Measurements from ENCODE around the gene RIT2.
A peak's percentile ranks its signal among the peaks of the same experiment; 100 is the strongest.

RIT2 gene

GRCh38 chr18:42712065-42712464 lies 403.4 kb downstream of the RIT2 start:
- TF ChIP-seq ISL1 (CRISPR knock-in tag; IDR thresholded peaks at IDR 0.05) (peak; percentile 50), OSR1 (CRISPR knock-in tag; IDR thresholded peaks at IDR 0.05) (no peak)
- no peak for ATAC-seq

GRCh38 chr18:42707080-42707479 lies 408.4 kb downstream of the RIT2 start:
- ATAC-seq, result no peak
- no peak for TF ChIP-seq BACH2 (CRISPR knock-in tag; IDR thresholded peaks at IDR 0.05; ENCODE audit: borderline replicate concordance)
- no peak for TF ChIP-seq GLIS3 (CRISPR knock-in tag; IDR thresholded peaks at IDR 0.05)
- TF ChIP-seq ISL1 (CRISPR knock-in tag; IDR thresholded peaks at IDR 0.05), result no peak

- ATAC-seq, result no peak; the same call in 2 of the 3 replicates
- no peak for TF ChIP-seq ZNF8 (CRISPR knock-in tag; IDR thresholded peaks at IDR 0.05)
- no peak for TF ChIP-seq ZFP3 (CRISPR knock-in tag; IDR thresholded peaks at IDR 0.05)
- TF ChIP-seq BACH2 (CRISPR knock-in tag; IDR thresholded peaks at IDR 0.05; ENCODE audit: borderline replicate concordance), result no peak
- no peak for TF ChIP-seq GLIS3 (CRISPR knock-in tag; IDR thresholded peaks at IDR 0.05)
- no peak for TF ChIP-seq TOX (CRISPR knock-in tag; IDR thresholded peaks at IDR 0.05; ENCODE audit: borderline replicate concordance)
- no peak for TF ChIP-seq OSR1 (CRISPR knock-in tag; IDR thresholded peaks at IDR 0.05)
- TF ChIP-seq SNAI2 (CRISPR knock-in tag; IDR thresholded peaks at IDR 0.05), result no peak
- no peak for TF ChIP-seq ZFP30 (CRISPR knock-in tag; IDR thresholded peaks at IDR 0.05)
- no peak for TF ChIP-seq ARNTL (CRISPR knock-in tag; IDR thresholded peaks at IDR 0.05; ENCODE audit: borderline replicate concordance, low read depth)
- TF ChIP-seq CREB5 (CRISPR knock-in tag; IDR thresholded peaks at IDR 0.05; ENCODE audit: low read depth), result no peak
- TF ChIP-seq TCF4 (CRISPR knock-in tag; IDR thresholded peaks at IDR 0.05; ENCODE audit: borderline replicate concordance), result no peak
- TF ChIP-seq ISL1 (CRISPR knock-in tag; IDR thresholded peaks at IDR 0.05), result no peak
- no peak for TF ChIP-seq ZNF565 (CRISPR knock-in tag; conservative IDR thresholded peaks at IDR 0.05; ENCODE audit: low read depth)
- TF ChIP-seq PPARA (CRISPR knock-in tag; IDR thresholded peaks at IDR 0.05; ENCODE audit: borderline replicate concordance), result no peak
- no peak for TF ChIP-seq ZC3H10 (CRISPR knock-in tag; IDR thresholded peaks at IDR 0.05)
- TF ChIP-seq ZNF70 (CRISPR knock-in tag; IDR thresholded peaks at IDR 0.05), result no peak
- TF ChIP-seq POU6F1 (CRISPR knock-in tag; IDR thresholded peaks at IDR 0.05; ENCODE audit: borderline replicate concordance, low read depth), result no peak
- no peak for TF ChIP-seq CSDC2 (CRISPR knock-in tag; IDR thresholded peaks at IDR 0.05)
- TF ChIP-seq TSHZ2 (CRISPR knock-in tag; IDR thresholded peaks at IDR 0.05), result no peak
- TF ChIP-seq CSRNP3 (CRISPR knock-in tag; IDR thresholded peaks at IDR 0.05), result no peak
Measured at GRCh38 chr18:42706618-42707017, 408.9 kb downstream of the RIT2 start.

GRCh38 chr18:42706029-42706608 lies 409.4 kb downstream of the RIT2 start:
- TF ChIP-seq ZFP30 (CRISPR knock-in tag; IDR thresholded peaks at IDR 0.05) (no peak), ZFP3 (CRISPR knock-in tag; IDR thresholded peaks at IDR 0.05) (no peak), ZNF70 (CRISPR knock-in tag; IDR thresholded peaks at IDR 0.05) (no peak), TSHZ2 (CRISPR knock-in tag; IDR thresholded peaks at IDR 0.05) (no peak), CSDC2 (CRISPR knock-in tag; IDR thresholded peaks at IDR 0.05) (no peak), ARNTL (CRISPR knock-in tag; IDR thresholded peaks at IDR 0.05; ENCODE audit: borderline replicate concordance, low read depth) (no peak), POU6F1 (CRISPR knock-in tag; IDR thresholded peaks at IDR 0.05; ENCODE audit: borderline replicate concordance, low read depth) (no peak), ZC3H10 (CRISPR knock-in tag; IDR thresholded peaks at IDR 0.05) (no peak), GLIS3 (CRISPR knock-in tag; IDR thresholded peaks at IDR 0.05) (no peak), ESRRG (CRISPR knock-in tag; IDR thresholded peaks at IDR 0.05) (no peak), SNAI2 (CRISPR knock-in tag; IDR thresholded peaks at IDR 0.05) (no peak), BACH2 (CRISPR knock-in tag; IDR thresholded peaks at IDR 0.05; ENCODE audit: borderline replicate concordance) (no peak), ISL1 (CRISPR knock-in tag; IDR thresholded peaks at IDR 0.05) (no peak)
- no peak for ATAC-seq

Measured in SK-N-SH treated with all-trans-retinoic acid at 6 μM for 48 hours (cell line).